Sigmoid colon (tissue), 4 donors: ENCODE results near the gene GRIK4.

Experiments
- CTCF ChIP-seq, 4 experiments: fragments of 450-650 bp in 3 of 4; fragments of 200-600 bp in 1 of 4; IDR thresholded peaks; one replicate each; pipeline ENCODE4 v1.5.1; 2016 to 2019; ENCODE audit warnings: antibody characterized with exemption in 4 of 4, mild to moderate bottlenecking in 3 of 4, moderate library complexity in 2 of 4
- EP300 ChIP-seq, 4 donors: sonication (generic); formaldehyde crosslinking; IDR thresholded peaks; one replicate each; pipeline ENCODE4 v1.6.1; 2017; ENCODE audit warnings: antibody characterized with exemption in 4 of 4
- POLR2A ChIP-seq, 2 donors: fragments of 450-650 bp; IDR thresholded peaks; one replicate each; pipeline ENCODE4 v1.6.1; 2016; ENCODE audit warnings: antibody characterized with exemption in 2 of 2, mild to moderate bottlenecking in 2 of 2, moderate library complexity in 2 of 2

- TF ChIP-seq CTCF (IDR thresholded peaks at IDR 0.05) (no peak), EP300 (IDR thresholded peaks at IDR 0.05) (no peak), POLR2A (IDR thresholded peaks at IDR 0.05) (no peak)
These were observed 277.8 kb downstream of the GRIK4 start for GRCh38 chr11:120789391-120789790.
